Measurements from ENCODE around the gene CELSR2. TPM values are rescaled to one million over a fixed set of nuclear protein-coding genes. Genes with fewer than 3 reads are reported as not detected.
"Not testable (repeated sequence)": the region's sequence is repeated elsewhere in the genome, so short reads cannot be mapped to it uniquely, and the experiment has no call there.

CELSR2 gene
- total RNA-seq, 4 donors from 2014 or later: 1.6 to 2.6 (median 1.9) TPM

DNA sequence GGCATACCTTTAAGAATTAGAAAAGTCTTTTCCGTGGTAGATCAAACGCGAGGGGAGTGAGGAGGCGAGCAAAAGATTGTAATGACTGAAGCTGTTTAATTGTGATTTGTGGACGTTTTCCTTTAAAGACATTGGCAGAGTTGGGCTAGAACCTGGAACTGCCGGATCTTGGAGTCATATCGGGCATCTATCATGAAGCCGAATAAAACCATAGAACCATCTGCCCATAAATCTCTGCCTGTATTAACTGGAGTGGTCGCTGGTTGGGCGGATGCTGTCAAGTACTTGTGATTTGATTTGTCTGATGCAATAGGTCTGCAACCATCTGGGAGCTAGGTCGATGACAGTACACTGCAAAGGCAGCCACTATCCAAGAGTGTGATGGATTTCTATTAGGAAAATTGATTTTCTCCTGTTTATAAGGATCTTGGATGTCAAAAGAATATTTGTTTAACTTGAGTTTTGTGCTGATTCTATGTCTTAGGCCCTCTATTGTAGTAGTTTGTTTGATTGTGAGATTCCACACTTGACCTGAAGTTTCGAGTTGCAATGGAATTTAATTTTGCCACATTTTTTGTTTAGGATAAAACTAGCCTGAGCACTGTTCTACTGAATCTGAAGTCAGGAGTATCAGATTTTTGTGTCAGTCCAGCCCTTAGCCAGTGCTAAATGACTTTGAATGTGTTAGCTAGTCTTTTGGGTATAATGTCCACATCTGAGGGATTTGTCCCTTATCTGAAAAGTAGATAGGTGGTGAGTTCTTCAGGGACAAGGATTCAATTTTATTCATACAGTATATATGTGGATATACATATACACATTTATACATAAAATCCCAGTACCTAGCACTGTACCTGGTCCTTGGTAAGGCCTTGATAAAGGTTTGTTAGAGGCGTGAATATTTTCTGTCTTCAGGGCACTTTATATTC lies 34.4 kb upstream of the CELSR2 start:
- DNase-seq (ENCODE audit: low spot score) (no peak), ATAC-seq (ENCODE audit: low FRiP score) (peak; percentile 65)
- TF ChIP-seq, protein P1, sequence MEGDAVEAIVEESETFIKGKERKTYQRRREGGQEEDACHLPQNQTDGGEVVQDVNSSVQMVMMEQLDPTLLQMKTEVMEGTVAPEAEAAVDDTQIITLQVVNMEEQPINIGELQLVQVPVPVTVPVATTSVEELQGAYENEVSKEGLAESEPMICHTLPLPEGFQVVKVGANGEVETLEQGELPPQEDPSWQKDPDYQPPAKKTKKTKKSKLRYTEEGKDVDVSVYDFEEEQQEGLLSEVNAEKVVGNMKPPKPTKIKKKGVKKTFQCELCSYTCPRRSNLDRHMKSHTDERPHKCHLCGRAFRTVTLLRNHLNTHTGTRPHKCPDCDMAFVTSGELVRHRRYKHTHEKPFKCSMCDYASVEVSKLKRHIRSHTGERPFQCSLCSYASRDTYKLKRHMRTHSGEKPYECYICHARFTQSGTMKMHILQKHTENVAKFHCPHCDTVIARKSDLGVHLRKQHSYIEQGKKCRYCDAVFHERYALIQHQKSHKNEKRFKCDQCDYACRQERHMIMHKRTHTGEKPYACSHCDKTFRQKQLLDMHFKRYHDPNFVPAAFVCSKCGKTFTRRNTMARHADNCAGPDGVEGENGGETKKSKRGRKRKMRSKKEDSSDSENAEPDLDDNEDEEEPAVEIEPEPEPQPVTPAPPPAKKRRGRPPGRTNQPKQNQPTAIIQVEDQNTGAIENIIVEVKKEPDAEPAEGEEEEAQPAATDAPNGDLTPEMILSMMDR (IDR thresholded peaks at IDR 0.05): no peak

DNA sequence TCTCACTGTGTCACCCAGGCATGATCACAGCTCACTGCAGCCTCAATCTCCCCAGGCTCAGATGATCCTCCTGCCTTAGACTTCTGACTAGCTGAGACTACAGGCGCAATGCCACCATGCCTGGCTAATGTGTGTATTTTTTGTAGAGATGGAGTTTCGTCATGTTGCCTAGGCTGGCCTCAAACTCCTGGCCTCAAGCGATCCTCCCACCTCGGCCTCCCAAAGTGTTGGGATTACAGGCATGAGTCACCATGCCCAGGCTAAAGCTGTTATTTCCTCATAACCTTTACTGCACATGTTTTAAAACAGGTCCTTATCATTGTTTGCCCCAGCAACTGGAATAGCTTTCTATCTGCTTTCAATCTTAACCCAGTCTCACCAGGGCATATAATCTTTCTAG lies 32.7 kb upstream of the CELSR2 start:
- no peak for ATAC-seq (ENCODE audit: low FRiP score)
- DNase-seq (ENCODE audit: low spot score): no peak
- TF ChIP-seq, protein P1 (IDR thresholded peaks at IDR 0.05): no peak

DNA sequence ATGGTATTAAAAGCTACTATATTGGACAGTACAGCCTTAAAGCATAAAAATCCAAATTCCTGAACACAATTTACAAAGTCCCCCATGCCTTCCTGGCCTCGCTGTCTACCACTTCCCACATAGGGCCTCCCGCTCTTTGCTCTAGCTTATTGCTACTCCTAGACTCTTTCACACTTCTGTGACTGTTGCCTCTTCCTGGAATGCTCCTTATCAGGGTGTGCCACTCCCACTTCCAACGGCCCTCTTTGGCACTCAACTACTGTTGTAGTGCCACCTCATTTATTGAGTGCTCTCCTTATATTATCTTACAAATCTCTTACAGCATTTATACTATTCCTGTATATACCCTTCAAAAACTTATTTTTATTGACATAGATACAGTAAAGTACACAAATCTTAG lies 30.8 kb upstream of the CELSR2 start:
- DNase-seq (ENCODE audit: low spot score) (no peak), ATAC-seq (ENCODE audit: low FRiP score) (no peak)

DNA sequence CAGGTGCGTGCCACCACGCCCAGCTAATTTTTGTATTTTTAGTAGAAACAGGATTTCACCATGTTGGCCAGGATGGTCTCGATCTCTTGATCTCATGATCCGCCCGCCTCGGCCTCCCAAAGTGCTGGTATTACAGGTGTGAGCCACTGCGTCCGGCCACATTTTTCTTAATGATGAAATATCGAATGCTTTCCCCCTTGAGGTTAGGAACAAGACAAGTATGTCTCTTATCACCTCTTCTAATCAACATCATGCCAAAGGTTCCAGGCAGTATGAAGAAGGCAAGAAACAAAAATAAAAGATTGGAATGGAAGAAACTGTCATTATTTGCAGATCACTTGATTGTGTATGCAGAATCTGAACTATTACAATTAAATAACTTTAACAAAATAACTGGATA lies 28.1 kb upstream of the CELSR2 start:
- not testable (repeated sequence) for DNase-seq (ENCODE audit: low spot score); ATAC-seq (ENCODE audit: low FRiP score)

More for the DNA sequence above, 30.8 kb upstream of the CELSR2 start:
- TF ChIP-seq, protein P1 (IDR thresholded peaks at IDR 0.05): no peak

DNA sequence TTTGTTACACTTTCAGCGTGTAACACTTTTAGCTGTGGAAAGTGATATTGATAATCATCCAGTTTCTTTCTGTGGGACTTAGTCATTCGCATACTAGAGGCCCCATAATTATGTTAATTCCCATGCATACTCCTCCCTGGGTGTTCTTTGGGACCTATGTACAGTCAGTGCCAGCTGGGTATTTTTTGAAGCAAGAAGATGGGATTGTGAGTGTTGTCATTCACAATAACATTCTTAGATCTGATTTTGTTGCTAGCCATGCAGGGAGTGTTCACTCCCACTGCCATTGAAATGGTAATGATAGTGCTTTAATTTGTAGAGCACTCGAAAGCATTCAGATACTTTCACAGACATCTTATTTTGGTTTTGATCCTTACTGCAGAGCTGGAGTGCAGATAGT lies 24.0 kb upstream of the CELSR2 start:
- no peak for ATAC-seq (ENCODE audit: low FRiP score)
- TF ChIP-seq, protein P1 (IDR thresholded peaks at IDR 0.05): no peak
- DNase-seq (ENCODE audit: low spot score): no peak

DNA sequence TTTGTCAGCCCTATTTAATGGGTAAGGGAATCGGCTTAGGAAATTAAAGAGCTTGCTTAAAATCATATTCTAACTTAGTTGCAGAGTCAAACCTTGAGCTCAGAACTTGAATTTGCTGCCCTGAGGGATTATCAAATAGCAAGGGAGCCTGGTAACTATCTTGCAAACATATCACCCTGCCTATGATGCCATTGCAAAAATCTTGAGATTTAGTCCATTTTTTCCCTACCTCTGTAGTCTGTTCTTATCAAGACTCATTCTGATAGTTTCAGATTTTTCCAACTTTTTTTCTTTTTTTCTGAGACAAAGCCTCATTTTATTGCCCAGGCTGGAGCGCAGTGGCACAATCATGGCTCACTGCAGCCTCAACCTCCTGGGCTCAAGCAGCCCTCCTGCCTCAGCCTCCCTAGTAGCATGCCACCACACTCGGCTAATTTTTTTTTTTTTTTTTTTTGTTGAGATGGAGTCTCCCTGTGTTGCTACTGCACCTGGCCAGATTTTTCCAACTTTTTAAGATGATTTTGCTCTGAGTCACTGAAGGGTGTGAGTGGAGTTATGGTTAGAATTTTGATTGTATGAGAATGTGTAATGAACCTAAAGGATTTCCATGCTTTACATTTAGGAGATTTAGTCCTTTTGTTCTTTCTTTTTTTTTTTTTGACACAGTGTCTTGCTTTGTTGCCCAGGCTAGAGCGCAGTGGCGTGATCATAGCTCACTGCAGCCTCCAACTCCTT lies 23.5 kb upstream of the CELSR2 start:
- no peak for ATAC-seq (ENCODE audit: low FRiP score)
- TF ChIP-seq, protein P1 (IDR thresholded peaks at IDR 0.05): no peak
- no peak for DNase-seq (ENCODE audit: low spot score)

DNA sequence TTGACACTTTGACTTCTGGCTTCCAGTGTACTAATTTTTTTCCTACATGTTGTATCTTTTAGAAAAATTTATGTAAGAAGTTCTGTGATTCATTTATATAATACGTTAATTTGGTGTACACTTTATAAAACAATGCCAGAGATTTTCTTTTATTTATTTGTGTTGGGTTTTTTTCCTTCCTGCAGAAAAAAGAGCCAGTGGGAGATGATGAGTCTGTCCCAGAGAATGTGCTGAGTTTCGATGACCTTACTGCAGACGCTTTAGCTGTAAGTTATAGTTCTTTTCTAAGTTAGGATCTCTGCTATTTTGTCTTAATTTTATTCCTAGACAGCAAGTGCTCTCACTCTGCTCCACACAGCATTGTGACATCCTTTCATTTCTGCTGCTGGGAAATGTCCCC lies 21.2 kb upstream of the CELSR2 start:
- no peak for DNase-seq (ENCODE audit: low spot score)
- ATAC-seq (ENCODE audit: low FRiP score): no peak
- TF ChIP-seq, protein P1 (IDR thresholded peaks at IDR 0.05): no peak
